Endometrial microvascular endothelial cells (primary cell): ENCODE results near the gene PPP1R36. TPM values are rescaled to one million over a fixed set of nuclear protein-coding genes. Genes with fewer than 3 reads are reported as not detected.
"Not testable (repeated sequence)": the region's sequence is repeated elsewhere in the genome, so short reads cannot be mapped to it uniquely, and the experiment has no call there.

Source experiments
- in situ Hi-C: cut with HindIII; loops from 2 replicates; pipeline ENCODE4 v1.10.0; 2017; ENCODE audit warnings: low sequenced_read_pairs, low pct_unique_long_range_greater_than_20kb; ENCODE audit errors: inconsistent ontology term
- total RNA-seq: library from RNA; depleted of rRNA; stranded (reverse); fragments of >200 nt; gene quantifications from one replicate; pipeline ENCODE4 v1.2.3, GENCODE V29; 2015; ENCODE audit errors: inconsistent ontology term

The PPP1R36 gene
- total RNA-seq, 1 donor from 2014 or later = not detected

- in situ Hi-C loops = no loop called here
Measured at GRCh38 chr14:64516969-64517368, 32.8 kb upstream of the PPP1R36 start.

- in situ Hi-C loops = not testable (repeated sequence)
Measured at GRCh38 chr14:64517667-64518066, 32.1 kb upstream of the PPP1R36 start.

- in situ Hi-C loops = no loop called here
Measured at GRCh38 chr14:64518229-64518628, 31.5 kb upstream of the PPP1R36 start.

DNA sequence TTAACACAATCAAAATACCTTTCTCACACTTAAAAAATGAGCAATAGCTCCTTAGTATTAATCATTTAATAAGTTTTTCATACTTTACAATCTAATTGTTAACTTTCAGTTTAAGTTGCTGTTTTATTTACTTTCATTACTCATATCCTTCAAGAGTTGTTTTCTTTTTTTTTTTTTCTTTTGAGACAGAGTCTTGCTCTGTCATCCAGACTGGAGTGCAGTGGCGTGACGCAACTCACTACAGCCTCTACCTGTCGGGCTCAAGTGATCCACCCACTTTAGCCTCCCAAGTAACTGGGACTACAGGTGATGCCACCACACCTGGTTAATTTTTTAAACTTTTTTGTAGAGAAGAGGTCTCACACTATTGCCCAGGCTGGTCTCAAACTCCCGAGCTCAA, 29.1 kb upstream of the PPP1R36 start:
- in situ Hi-C loops = no loop called here

- in situ Hi-C loops = no loop called here
Measured at GRCh38 chr14:64522591-64523355, 27.0 kb upstream of the PPP1R36 start.

GRCh38 chr14:64525354-64525753, 24.4 kb upstream of the PPP1R36 start:
- in situ Hi-C loops = no loop called here

DNA sequence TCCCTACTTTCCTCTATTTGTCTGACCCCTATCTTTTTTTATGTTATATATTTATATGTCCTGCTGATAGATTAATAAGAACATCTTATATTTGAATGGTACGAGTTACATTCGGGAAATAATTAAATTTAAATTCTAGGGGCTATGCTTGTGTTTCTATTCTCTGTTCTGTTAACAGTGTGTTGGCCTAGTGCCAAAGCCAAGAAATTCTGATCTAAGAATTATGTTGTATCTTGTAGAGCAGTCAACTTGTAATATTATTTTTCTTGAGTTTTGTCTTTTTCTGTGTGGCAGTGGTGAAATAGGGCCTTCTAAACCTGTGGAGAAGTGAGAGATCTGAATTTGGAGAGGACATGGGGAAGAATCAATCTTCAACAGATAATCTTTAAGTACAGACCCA, 18.2 kb upstream of the PPP1R36 start:
- in situ Hi-C loops = no loop called here

DNA sequence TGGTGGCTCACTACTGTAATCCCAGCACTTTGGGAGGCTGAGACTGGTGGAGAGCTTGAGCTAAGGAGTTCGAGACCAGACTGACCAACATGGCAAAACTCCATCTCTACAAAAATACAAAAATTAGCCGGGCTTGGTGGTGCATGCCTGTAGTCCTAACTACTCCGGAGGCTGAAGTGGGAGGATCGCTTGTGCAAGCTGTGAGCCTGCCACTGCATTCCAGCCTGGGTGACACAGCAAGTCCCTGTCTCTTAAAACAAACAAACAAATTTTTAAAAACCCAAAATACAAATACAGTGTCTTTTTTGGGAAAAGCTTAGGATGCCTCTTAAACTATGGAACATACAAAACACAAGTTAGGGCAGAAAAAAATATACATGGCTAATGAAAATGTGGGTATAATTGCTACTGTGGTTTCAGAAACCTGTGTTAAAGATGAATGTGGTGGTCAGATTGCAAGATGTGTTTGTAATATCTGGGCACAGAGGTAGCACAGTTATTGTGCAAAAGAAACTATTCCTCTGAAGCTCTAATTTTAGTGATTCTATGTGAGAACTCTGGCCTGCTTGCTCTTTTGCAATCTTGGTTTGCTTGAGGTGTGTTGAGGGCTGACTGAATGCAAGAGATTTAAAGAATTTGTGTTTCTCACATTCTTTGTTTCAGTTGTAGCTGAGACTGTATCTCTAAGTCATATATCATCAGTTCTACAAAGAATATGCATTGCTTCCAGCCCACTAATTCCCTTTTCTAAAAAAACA, 13.1 kb upstream of the PPP1R36 start:
- in situ Hi-C loops = no loop called here

GRCh38 chr14:64540208-64541202, 9.3 kb upstream of the PPP1R36 start, which contains the start of gene HSPA2:
TSS of gene HSPA2 (plus strand) at chr14:64540741. CDS start at chr14:64540850, 109 bp downstream.
- in situ Hi-C loops = no loop called here

DNA sequence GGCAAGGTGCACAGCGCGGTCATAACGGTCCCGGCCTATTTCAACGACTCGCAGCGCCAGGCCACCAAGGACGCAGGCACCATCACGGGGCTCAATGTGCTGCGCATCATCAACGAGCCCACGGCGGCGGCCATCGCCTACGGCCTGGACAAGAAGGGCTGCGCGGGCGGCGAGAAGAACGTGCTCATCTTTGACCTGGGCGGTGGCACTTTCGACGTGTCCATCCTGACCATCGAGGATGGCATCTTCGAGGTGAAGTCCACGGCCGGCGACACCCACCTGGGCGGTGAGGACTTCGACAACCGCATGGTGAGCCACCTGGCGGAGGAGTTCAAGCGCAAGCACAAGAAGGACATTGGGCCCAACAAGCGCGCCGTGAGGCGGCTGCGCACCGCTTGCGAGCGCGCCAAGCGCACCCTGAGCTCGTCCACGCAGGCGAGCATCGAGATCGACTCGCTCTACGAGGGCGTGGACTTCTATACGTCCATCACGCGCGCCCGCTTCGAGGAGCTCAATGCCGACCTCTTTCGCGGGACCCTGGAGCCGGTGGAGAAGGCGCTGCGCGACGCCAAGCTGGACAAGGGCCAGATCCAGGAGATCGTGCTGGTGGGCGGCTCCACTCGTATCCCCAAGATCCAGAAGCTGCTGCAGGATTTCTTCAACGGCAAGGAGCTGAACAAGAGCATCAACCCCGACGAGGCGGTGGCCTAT, 8.3 kb upstream of the PPP1R36 start:
- in situ Hi-C loops = no loop called here

DNA sequence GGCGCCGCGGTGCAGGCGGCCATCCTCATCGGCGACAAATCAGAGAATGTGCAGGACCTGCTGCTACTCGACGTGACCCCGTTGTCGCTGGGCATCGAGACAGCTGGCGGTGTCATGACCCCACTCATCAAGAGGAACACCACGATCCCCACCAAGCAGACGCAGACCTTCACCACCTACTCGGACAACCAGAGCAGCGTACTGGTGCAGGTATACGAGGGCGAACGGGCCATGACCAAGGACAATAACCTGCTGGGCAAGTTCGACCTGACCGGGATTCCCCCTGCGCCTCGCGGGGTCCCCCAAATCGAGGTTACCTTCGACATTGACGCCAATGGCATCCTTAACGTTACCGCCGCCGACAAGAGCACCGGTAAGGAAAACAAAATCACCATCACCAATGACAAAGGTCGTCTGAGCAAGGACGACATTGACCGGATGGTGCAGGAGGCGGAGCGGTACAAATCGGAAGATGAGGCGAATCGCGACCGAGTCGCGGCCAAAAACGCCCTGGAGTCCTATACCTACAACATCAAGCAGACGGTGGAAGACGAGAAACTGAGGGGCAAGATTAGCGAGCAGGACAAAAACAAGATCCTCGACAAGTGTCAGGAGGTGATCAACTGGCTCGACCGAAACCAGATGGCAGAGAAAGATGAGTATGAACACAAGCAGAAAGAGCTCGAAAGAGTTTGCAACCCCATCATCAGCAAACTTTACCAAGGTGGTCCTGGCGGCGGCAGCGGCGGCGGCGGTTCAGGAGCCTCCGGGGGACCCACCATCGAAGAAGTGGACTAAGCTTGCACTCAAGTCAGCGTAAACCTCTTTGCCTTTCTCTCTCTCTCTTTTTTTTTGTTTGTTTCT, 7.6 kb upstream of the PPP1R36 start:
- in situ Hi-C loops = no loop called here

GRCh38 chr14:64542836-64543201, 6.9 kb upstream of the PPP1R36 start:
- in situ Hi-C loops = no loop called here

DNA sequence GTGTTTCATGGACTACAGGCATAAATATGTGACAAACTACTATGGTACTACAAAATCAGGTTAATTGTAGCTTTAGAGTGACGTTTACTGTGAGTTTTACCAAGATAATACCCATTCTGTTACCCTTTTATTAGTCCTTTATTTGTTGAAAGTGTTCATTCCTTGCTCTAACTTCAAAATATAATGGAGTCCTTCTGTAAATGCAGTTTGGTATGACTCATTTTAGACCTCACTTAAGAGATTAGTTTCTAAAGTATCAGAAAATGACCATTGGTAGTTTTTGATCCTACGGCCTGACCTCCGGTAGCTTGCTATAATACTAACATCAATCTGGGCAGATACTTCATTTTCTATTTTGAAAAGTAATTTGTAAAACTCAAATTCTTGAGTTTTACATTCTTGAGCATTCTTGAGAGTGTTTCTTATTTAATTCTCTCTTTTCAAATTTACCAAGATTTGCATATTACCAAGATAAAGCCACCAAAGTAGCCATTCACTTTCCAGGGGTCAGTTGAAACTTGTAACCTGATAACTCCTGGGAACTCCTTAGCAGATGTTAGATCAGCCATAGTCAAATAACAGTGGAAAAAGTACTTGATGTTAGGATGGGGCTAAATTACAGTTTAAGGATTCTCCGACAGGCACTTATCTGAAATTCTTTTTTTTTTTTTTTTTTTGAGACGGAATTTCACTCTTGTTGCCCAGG, 5.0 kb upstream of the PPP1R36 start:
- in situ Hi-C loops = no loop called here

- in situ Hi-C loops = no loop called here
Measured at GRCh38 chr14:64549016-64549415, 745 bp upstream of the PPP1R36 start.

- in situ Hi-C loops = no loop called here
Measured at GRCh38 chr14:64550621-64551333, 1.0 kb downstream of the PPP1R36 start.

GRCh38 chr14:64554556-64554955, 4.8 kb downstream of the PPP1R36 start:
- in situ Hi-C loops = no loop called here

DNA sequence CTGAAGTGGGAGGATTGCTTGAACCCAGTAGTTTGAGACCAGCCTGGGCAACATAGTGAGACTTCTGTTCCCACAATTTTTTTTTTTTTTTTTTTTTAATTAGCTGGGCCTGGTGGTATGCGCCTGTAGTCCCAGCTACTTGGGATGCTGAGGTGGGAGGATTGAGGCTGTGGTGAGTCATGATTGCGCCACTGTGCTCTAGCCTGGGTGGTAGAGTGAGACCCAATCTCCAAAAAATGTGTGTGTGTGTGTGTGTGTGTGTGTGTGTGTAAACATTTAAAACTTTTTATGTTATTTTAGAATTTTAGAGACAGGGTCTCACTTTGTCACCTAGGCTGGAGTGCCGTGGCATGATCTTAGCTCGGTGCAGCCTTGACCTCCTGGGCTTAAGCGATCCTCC, 6.8 kb downstream of the PPP1R36 start:
- in situ Hi-C loops = no loop called here
